Measurements from ENCODE around the gene TRIM52.
"Not testable (repeated sequence)": the region's sequence is repeated elsewhere in the genome, so short reads cannot be mapped to it uniquely, and the experiment has no call there.

- not testable (repeated sequence) for TF ChIP-seq EP300 (IDR thresholded peaks at IDR 0.05; ENCODE audit: low read length); USF2 (CRISPR knock-in tag; IDR thresholded peaks at IDR 0.05); TFAM (CRISPR knock-in tag; conservative IDR thresholded peaks at IDR 0.05); ZMIZ1 (IDR thresholded peaks at IDR 0.05; ENCODE audit: low read depth in 2 of 2, low read length in 2 of 2); JUND (IDR thresholded peaks at IDR 0.05; ENCODE audit: borderline replicate concordance, low read depth, low read length); JUND (tag; IDR thresholded peaks at IDR 0.05; ENCODE audit: borderline replicate concordance, low read depth, low read length); ETS1 (conservative IDR thresholded peaks at IDR 0.05; ENCODE audit: control insufficient read depth, low read depth, low read length); CTCF (IDR thresholded peaks at IDR 0.05 in 2 of 3, conservative IDR thresholded peaks at IDR 0.05 in 1 of 3; ENCODE audit: insufficient read depth in 2 of 3, low read depth in 1 of 3, low read length in 3 of 3); ZNF23 (CRISPR knock-in tag; IDR thresholded peaks at IDR 0.05)
These were observed 50.2 kb downstream of the TRIM52 start for GRCh38 chr5:181210698-181211097.
